Measurements from ENCODE around the gene PCNX1. TPM values are rescaled to one million over a fixed set of nuclear protein-coding genes. Genes with fewer than 3 reads are reported as not detected.
"Not testable (repeated sequence)": the region's sequence is repeated elsewhere in the genome, so short reads cannot be mapped to it uniquely, and the experiment has no call there.

Gene PCNX1
- polyA plus RNA-seq, 1 experiment = 33.2 TPM

- Histone ChIP-seq H3K4me3 (ENCODE audit: low read depth, low read length) (no peak overlapping the region), H3K27me3 (ENCODE audit: control insufficient read depth, insufficient read depth, low read length) (no peaks in the 10 kb centered on the region), H3K36me3 (ENCODE audit: control insufficient read depth, insufficient read depth, low read length) (peaks cover 3% of the 10 kb centered on the region; the same call in 1 of the 2 replicates)
- POLR2A ChIA-PET = no interaction called here
- no peak for DNase-seq (ENCODE audit: low read depth)
- CTCF ChIA-PET = interaction anchor here (1.5 kb wide), 1 partner anchor 124 kb away, joined by 3 read pairs; no protein-coding TSS in a partner anchor
- no peak for TF ChIP-seq CTCF (IDR thresholded peaks at IDR 0.05; ENCODE audit: insufficient read depth, low read depth, low read length)
Measured at GRCh38 chr14:71012888-71013287, 105.6 kb downstream of the PCNX1 start.

DNA sequence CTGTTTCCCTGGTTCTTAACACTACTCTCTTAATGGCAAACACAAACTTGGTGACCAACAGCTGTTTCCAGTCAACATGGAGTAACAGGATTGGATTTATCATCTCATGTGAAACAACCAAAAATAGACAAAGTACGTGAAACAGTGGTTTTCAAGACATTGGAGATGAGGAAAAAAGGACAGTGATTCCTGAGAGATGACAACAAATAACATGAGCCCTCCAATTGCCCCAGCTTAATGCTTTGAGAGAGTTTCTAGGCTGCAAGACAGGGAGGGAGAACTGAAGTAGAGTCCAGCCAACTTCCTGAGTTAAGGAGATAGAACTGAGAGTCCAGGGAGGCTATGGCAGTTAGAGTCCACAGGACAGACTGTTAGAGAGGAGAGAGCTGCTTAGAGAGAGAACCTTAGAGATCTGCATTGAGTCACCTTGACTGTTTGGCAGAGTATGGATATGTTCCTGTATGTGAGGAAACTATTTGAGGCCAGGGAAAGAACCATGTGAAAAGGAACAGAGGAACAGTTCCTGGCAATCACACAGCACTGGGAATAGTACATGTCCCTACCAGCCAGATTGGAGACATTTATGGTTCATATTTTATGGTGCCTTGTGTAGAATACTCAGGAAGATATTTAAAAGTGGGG, 106.4 kb downstream of the PCNX1 start:
- no peaks in the 10 kb centered on the region for H3K27me3 ChIP-seq (ENCODE audit: control insufficient read depth, insufficient read depth, low read length)
- no peak for DNase-seq (ENCODE audit: low read depth)
- ChIA-PET POLR2A (no interaction called here), CTCF (interaction anchor here (1.5 kb wide), 1 partner anchor 125 kb away, joined by 3 read pairs; no protein-coding TSS in a partner anchor)
- H3K4me3 ChIP-seq (ENCODE audit: low read depth, low read length) = no peak overlapping the region
- TF ChIP-seq CTCF (IDR thresholded peaks at IDR 0.05; ENCODE audit: insufficient read depth, low read depth, low read length) = no peak
- peaks cover 3% of the 10 kb centered on the region; the same call in 1 of the 2 replicates for H3K36me3 ChIP-seq (ENCODE audit: control insufficient read depth, insufficient read depth, low read length)

- H3K36me3 ChIP-seq (ENCODE audit: control insufficient read depth, insufficient read depth, low read length); POLR2A ChIA-PET; DNase-seq (ENCODE audit: low read depth); H3K27me3 ChIP-seq (ENCODE audit: control insufficient read depth, insufficient read depth, low read length); CTCF ChIA-PET; H3K4me3 ChIP-seq (ENCODE audit: low read depth, low read length): not testable (repeated sequence)
Measured at GRCh38 chr14:71019917-71020316, 112.7 kb downstream of the PCNX1 start.

DNA sequence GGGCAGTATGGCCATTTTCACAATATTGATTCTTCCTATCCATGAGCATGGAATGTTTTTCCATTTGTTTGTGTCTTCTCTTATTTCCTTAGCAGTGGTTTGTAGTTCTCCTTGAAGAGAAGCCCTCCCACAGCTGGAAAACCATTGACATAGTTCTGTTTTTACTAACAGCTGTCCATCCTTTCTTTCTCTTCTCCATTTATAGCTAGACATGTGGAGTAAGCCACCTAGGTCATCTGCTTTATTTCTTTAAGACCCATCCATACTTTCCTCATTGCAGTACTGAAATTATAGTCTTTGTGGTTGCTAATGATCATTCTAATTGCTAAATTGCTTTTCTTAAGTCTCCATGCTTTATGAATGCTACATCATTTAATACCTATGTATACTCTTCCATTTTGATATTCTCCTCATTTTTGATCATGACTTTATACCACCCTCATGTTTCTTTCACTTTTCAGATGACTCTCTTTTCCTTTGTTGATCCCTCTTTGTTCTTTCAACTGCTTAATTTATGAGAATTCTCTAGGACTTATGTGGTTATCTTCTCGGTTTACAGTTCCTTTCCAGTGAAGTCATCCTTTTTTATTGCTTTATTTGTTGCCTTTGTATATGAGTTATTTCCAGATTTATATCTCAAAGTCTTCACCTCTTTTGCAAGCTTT, 114.2 kb downstream of the PCNX1 start:
- ChIA-PET POLR2A (no interaction called here), CTCF (interaction anchor here (1.1 kb wide), 1 partner anchor 107 kb away, joined by 3 read pairs; no protein-coding TSS in a partner anchor)
- Histone ChIP-seq H3K36me3 (ENCODE audit: control insufficient read depth, insufficient read depth, low read length) (no peaks in the 10 kb centered on the region), H3K27me3 (ENCODE audit: control insufficient read depth, insufficient read depth, low read length) (no peaks in the 10 kb centered on the region), H3K4me3 (ENCODE audit: low read depth, low read length) (no peak overlapping the region)
- peak; percentile 89 for DNase-seq (ENCODE audit: low read depth)
- TF ChIP-seq CTCF (IDR thresholded peaks at IDR 0.05; ENCODE audit: insufficient read depth, low read depth, low read length) = no peak

GRCh38 chr14:71022012-71022869, 115.0 kb downstream of the PCNX1 start:
- Histone ChIP-seq H3K27me3 (ENCODE audit: control insufficient read depth, insufficient read depth, low read length) (no peaks in the 10 kb centered on the region), H3K36me3 (ENCODE audit: control insufficient read depth, insufficient read depth, low read length) (no peaks in the 10 kb centered on the region), H3K4me3 (ENCODE audit: low read depth, low read length) (no peak overlapping the region)
- ChIA-PET POLR2A (no interaction called here), CTCF (interaction anchor here (1.1 kb wide), 1 partner anchor 107 kb away, joined by 3 read pairs; no protein-coding TSS in a partner anchor)
- no peak for TF ChIP-seq CTCF (IDR thresholded peaks at IDR 0.05; ENCODE audit: insufficient read depth, low read depth, low read length)
- no peak for DNase-seq (ENCODE audit: low read depth)
